ENCODE data around the gene SLC23A2. TPM values are rescaled to one million over a fixed set of nuclear protein-coding genes. Genes with fewer than 3 reads are reported as not detected.

SLC23A2 gene
- polyA plus RNA-seq, 1 of the 3 experiments (the other 2 are of a cell fraction) = 14.0 TPM

DNA sequence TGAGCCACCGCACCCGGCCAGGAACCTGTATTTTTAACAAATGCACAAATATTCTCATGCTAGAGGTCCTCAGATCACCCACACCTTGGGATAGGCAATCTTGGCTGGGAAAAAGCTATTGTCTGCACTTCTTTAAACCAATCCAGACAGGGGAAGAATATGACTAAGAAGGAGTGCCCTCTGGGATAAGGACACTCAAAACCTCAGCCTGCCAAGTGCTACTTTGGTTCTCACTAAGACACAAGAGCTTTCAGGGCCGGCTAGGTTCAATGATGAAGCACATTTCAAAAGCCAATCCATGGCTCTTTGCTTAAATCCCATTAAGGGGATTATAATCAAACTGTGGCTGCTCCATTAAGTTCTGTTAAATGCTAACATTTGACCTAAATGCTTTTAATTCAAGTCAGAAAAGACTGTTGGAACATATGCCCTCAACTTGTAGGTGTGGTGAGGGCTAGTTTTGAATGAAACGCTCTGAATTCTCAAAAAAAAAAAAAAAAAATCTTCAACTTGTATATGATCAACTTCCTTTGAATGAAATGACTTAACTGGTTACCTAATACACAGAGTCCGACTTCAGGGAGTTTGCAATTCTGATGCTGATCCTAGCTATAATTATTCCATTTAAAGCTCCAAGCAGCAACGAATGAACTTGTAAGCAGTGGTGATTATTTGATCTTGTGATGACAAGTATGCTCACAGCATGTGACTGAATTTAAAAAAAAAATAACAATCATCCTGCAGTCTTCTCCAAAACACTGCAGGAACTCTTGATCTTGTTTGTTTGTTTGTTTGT lies 56.6 kb downstream of the SLC23A2 start:
- Histone ChIP-seq H3F3A (replicated peaks; ENCODE audit: insufficient read depth) (peaks cover 4% of the 10 kb centered on the region), H2AFZ (ENCODE audit: low read depth) (no peak overlapping the region), H3K9me3 (no peaks in the 10 kb centered on the region), H3K9me2 (no peaks in the 10 kb centered on the region), H3K79me2 (ENCODE audit: insufficient read depth) (no peaks in the 10 kb centered on the region), H3K36me3 (replicated peaks in 1 of 2; ENCODE audit: control insufficient read depth in 1 of 2, insufficient read depth in 2 of 2, low read length in 1 of 2) (no peaks in the 10 kb centered on the region), H3K4me3 (ENCODE audit: low read depth in 2 of 2, low read length in 1 of 2) (no peak overlapping the region), H4K20me1 (ENCODE audit: insufficient read depth) (no peaks in the 10 kb centered on the region), H3K9ac (no peak overlapping the region), H3K4me1 (ENCODE audit: control insufficient read depth in 1 of 2, insufficient read depth in 2 of 2, low read depth in 1 of 2, low read length in 1 of 2) (peaks cover 0 to 1% of the 10 kb centered on the region in 2 experiments; a peak in 1 of 4 replicates), H3K27me3 (ENCODE audit: insufficient read depth) (no peaks in the 10 kb centered on the region), H3K27ac (ENCODE audit: low read depth in 2 of 2, low read length in 1 of 2) (no peak overlapping the region), H3K4me2 (no peak overlapping the region)
- CTCF ChIA-PET = interaction anchor here (1.0 kb wide), 2 partner anchors 11 to 37 kb away, joined by 3 read pairs; no protein-coding TSS in a partner anchor
- DNase-seq = no peak
- POLR2A ChIA-PET = no interaction called here
- TF ChIP-seq, protein P1, sequence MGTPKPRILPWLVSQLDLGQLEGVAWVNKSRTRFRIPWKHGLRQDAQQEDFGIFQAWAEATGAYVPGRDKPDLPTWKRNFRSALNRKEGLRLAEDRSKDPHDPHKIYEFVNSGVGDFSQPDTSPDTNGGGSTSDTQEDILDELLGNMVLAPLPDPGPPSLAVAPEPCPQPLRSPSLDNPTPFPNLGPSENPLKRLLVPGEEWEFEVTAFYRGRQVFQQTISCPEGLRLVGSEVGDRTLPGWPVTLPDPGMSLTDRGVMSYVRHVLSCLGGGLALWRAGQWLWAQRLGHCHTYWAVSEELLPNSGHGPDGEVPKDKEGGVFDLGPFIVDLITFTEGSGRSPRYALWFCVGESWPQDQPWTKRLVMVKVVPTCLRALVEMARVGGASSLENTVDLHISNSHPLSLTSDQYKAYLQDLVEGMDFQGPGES (IDR thresholded peaks at IDR 0.05; ENCODE audit: low read depth, low read length) = no peak
- TF ChIP-seq GATA2 (CRISPR knock-in tag; IDR thresholded peaks at IDR 0.05) (no peak), EZH2phosphoT487 (IDR thresholded peaks at IDR 0.05; ENCODE audit: borderline replicate concordance, low read depth) (no peak), MEF2A (IDR thresholded peaks at IDR 0.05; ENCODE audit: borderline replicate concordance, low read depth) (no peak), NFIC (IDR thresholded peaks at IDR 0.05; ENCODE audit: borderline replicate concordance) (no peak), POLR2AphosphoS5 (IDR thresholded peaks at IDR 0.05; ENCODE audit: low read depth, low read length) (no peak), RFX5 (IDR thresholded peaks at IDR 0.05; ENCODE audit: low read length) (no peak), EP300 (IDR thresholded peaks at IDR 0.05; ENCODE audit: borderline replicate concordance in 1 of 2, low read depth in 1 of 2, low read length in 1 of 2) (no peak), FOXM1 (IDR thresholded peaks at IDR 0.05; ENCODE audit: low read depth) (no peak), TCF12 (IDR thresholded peaks at IDR 0.05) (no peak), GABPA (IDR thresholded peaks at IDR 0.05; ENCODE audit: low read depth) (no peak), TAF1 (IDR thresholded peaks at IDR 0.05; ENCODE audit: borderline replicate concordance, low read depth, low read length) (no peak), YY1 (IDR thresholded peaks at IDR 0.05; ENCODE audit: low read depth) (no peak), JUND (IDR thresholded peaks at IDR 0.05) (no peak), FOSL2 (IDR thresholded peaks at IDR 0.05; ENCODE audit: borderline replicate concordance, low read depth) (no peak), SMC3 (IDR thresholded peaks at IDR 0.05; ENCODE audit: low read depth, low read length) (no peak)
- TF ChIP-seq, protein P2, sequence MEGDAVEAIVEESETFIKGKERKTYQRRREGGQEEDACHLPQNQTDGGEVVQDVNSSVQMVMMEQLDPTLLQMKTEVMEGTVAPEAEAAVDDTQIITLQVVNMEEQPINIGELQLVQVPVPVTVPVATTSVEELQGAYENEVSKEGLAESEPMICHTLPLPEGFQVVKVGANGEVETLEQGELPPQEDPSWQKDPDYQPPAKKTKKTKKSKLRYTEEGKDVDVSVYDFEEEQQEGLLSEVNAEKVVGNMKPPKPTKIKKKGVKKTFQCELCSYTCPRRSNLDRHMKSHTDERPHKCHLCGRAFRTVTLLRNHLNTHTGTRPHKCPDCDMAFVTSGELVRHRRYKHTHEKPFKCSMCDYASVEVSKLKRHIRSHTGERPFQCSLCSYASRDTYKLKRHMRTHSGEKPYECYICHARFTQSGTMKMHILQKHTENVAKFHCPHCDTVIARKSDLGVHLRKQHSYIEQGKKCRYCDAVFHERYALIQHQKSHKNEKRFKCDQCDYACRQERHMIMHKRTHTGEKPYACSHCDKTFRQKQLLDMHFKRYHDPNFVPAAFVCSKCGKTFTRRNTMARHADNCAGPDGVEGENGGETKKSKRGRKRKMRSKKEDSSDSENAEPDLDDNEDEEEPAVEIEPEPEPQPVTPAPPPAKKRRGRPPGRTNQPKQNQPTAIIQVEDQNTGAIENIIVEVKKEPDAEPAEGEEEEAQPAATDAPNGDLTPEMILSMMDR (IDR thresholded peaks at IDR 0.05) = no peak
- TF ChIP-seq, protein P3, sequence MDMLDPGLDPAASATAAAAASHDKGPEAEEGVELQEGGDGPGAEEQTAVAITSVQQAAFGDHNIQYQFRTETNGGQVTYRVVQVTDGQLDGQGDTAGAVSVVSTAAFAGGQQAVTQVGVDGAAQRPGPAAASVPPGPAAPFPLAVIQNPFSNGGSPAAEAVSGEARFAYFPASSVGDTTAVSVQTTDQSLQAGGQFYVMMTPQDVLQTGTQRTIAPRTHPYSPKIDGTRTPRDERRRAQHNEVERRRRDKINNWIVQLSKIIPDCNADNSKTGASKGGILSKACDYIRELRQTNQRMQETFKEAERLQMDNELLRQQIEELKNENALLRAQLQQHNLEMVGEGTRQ (IDR thresholded peaks at IDR 0.05; ENCODE audit: borderline replicate concordance, low read depth, low read length) = no peak
- TF ChIP-seq, protein P4, sequence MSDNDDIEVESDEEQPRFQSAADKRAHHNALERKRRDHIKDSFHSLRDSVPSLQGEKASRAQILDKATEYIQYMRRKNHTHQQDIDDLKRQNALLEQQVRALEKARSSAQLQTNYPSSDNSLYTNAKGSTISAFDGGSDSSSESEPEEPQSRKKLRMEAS (IDR thresholded peaks at IDR 0.05; ENCODE audit: low read depth) = no peak
- TF ChIP-seq, protein P5, sequence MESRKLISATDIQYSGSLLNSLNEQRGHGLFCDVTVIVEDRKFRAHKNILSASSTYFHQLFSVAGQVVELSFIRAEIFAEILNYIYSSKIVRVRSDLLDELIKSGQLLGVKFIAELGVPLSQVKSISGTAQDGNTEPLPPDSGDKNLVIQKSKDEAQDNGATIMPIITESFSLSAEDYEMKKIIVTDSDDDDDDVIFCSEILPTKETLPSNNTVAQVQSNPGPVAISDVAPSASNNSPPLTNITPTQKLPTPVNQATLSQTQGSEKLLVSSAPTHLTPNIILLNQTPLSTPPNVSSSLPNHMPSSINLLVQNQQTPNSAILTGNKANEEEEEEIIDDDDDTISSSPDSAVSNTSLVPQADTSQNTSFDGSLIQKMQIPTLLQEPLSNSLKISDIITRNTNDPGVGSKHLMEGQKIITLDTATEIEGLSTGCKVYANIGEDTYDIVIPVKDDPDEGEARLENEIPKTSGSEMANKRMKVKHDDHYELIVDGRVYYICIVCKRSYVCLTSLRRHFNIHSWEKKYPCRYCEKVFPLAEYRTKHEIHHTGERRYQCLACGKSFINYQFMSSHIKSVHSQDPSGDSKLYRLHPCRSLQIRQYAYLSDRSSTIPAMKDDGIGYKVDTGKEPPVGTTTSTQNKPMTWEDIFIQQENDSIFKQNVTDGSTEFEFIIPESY (IDR thresholded peaks at IDR 0.05; ENCODE audit: borderline replicate concordance, low read depth) = no peak
- WGBS (ENCODE audit: low lambda C conversion rate) = 89% methylated on average over 6 of the region's 6 CpGs
